Neural cell (in vitro differentiated cells): ENCODE results near the gene CLCN1. TPM values are rescaled to one million over a fixed set of nuclear protein-coding genes. Genes with fewer than 3 reads are reported as not detected.

Experiments used
- H2AFZ ChIP-seq: fragments of 200-600, 300-800 bp; sonication (generic), shearing (Covaris generic); 2 replicates; pipeline ENCODE4 v1.6.0; 2014; ENCODE audit warnings: low read depth, mild to moderate bottlenecking, antibody characterized with exemption, low read length, moderate library complexity
- H3F3A ChIP-seq: fragments of 200-600 bp; shearing (Covaris generic); 2 replicates; pipeline ENCODE4 v1.6.1; 2016; ENCODE audit warnings: mild to moderate bottlenecking, moderate library complexity, mixed read lengths, antibody characterized with exemption, low read length; ENCODE audit not compliant: insufficient read depth, poor library complexity, severe bottlenecking
- H3K27ac ChIP-seq: fragments of 200-600, 300-800 bp; sonication (generic), shearing (Covaris generic); 2 replicates; pipeline ENCODE4 v1.5.1; 2014; ENCODE audit warnings: mild to moderate bottlenecking, low read length, moderate library complexity
- H3K27me3 ChIP-seq: fragments of 300-800, 200-600 bp; sonication (generic), shearing (Covaris generic); 2 replicates; pipeline ENCODE4 v1.6.0; 2014; ENCODE audit warnings: mild to moderate bottlenecking, low read depth, low read length, moderate library complexity; ENCODE audit not compliant: insufficient read depth
- H3K36me3 ChIP-seq: fragments of 300-800, 200-600 bp; sonication (generic), shearing (Covaris generic); 2 replicates; pipeline ENCODE4 v1.5.1; 2014; ENCODE audit warnings: mild to moderate bottlenecking, antibody characterized with exemption, low read length, moderate library complexity; ENCODE audit not compliant: insufficient read depth
- H3K4me2 ChIP-seq: fragments of 300-800, 200-600 bp; sonication (generic), shearing (Covaris generic); 2 replicates; pipeline ENCODE4 v1.6.0; 2014; ENCODE audit warnings: mild to moderate bottlenecking, low read length
- H3K4me3 ChIP-seq: fragments of 300-800, 200-600 bp; sonication (generic), shearing (Covaris generic); 2 replicates; pipeline ENCODE4 v1.5.1; 2014; ENCODE audit warnings: mild to moderate bottlenecking, low read length, moderate library complexity
- H3K79me2 ChIP-seq: fragments of 200-600 bp; shearing (Covaris generic); replicated peaks from 2 replicates; pipeline ENCODE4 v1.6.0; 2014; ENCODE audit warnings: mild to moderate bottlenecking, low read length, moderate library complexity; ENCODE audit not compliant: insufficient read depth
- H3K9ac ChIP-seq: fragments of 300-800, 200-600 bp; sonication (generic), shearing (Covaris generic); 2 replicates; pipeline ENCODE4 v1.6.1; 2016; ENCODE audit warnings: mild to moderate bottlenecking, low read length, mixed read lengths
- H3K9me2 ChIP-seq: fragments of 200-600 bp; shearing (Covaris generic); 2 replicates; pipeline ENCODE4 v1.6.1; 2016; ENCODE audit warnings: mild to moderate bottlenecking, low read length, mixed read lengths; ENCODE audit not compliant: insufficient read depth
- H3K9me3 ChIP-seq: fragments of 200-600, 300-800 bp; sonication (generic), shearing (Covaris generic); 2 replicates; pipeline ENCODE4 v1.6.1; 2016; ENCODE audit warnings: mild to moderate bottlenecking, mixed run types, low read length, moderate library complexity, mixed read lengths
- H4K20me1 ChIP-seq: fragments of 200-600 bp; shearing (Covaris generic); 2 replicates; pipeline ENCODE4 v1.6.1; 2016; ENCODE audit warnings: mild to moderate bottlenecking, mixed run types; ENCODE audit not compliant: insufficient read depth
- EP300 ChIP-seq: fragments of 450-650 bp; conservative IDR thresholded peaks from 2 replicates; pipeline ENCODE4 v1.6.1; 2014; ENCODE audit warnings: antibody characterized with exemption, mild to moderate bottlenecking, moderate library complexity; ENCODE audit not compliant: poor library complexity, severe bottlenecking
- EZH2 ChIP-seq: fragments of 200-600, 300-800 bp; shearing (Covaris generic), sonication (generic); IDR thresholded peaks from 2 replicates; pipeline ENCODE4 v1.6.1; 2014; ENCODE audit warnings: antibody characterized with exemption, low read length, borderline replicate concordance, mild to moderate bottlenecking; ENCODE audit not compliant: insufficient read depth, poor library complexity, severe bottlenecking
- MXI1 ChIP-seq: fragments of 450-650 bp; conservative IDR thresholded peaks from 2 replicates; pipeline ENCODE4 v1.6.1; 2014; ENCODE audit warnings: antibody characterized with exemption, mild to moderate bottlenecking; ENCODE audit not compliant: poor library complexity, severe bottlenecking
- POLR2AphosphoS5 ChIP-seq: IDR thresholded peaks from 2 replicates; pipeline ENCODE4 v1.6.1; 2012
- RAD21 ChIP-seq: fragments of 450-650 bp; conservative IDR thresholded peaks from 2 replicates; pipeline ENCODE4 v1.6.1; 2014; ENCODE audit warnings: antibody characterized with exemption, mild to moderate bottlenecking, moderate library complexity
- SMC3 ChIP-seq: fragments of 450-650 bp; conservative IDR thresholded peaks from 2 replicates; pipeline ENCODE4 v1.6.1; 2014; ENCODE audit warnings: antibody characterized with exemption, mild to moderate bottlenecking, moderate library complexity; ENCODE audit not compliant: poor library complexity
- TAF1 ChIP-seq: IDR thresholded peaks from 2 replicates; pipeline ENCODE4 v1.6.1; 2012; ENCODE audit warnings: low read depth
- polyA plus RNA-seq: library from polyadenylated mRNA; depleted of rRNA; stranded (reverse); fragments of >200 nt; gene quantifications from 2 replicates; pipeline ENCODE4 v1.2.3, GENCODE V29; 2014
- TF ChIP-seq, protein P1 (sequence below): IDR thresholded peaks from 2 replicates; pipeline ENCODE4 v1.6.1; 2012; ENCODE audit warnings: borderline replicate concordance
- TF ChIP-seq, protein P2 (sequence below): fragments of 450-650 bp; IDR thresholded peaks from 2 replicates; pipeline ENCODE4 v1.5.1; 2014; ENCODE audit warnings: antibody characterized with exemption, mild to moderate bottlenecking, moderate library complexity; ENCODE audit not compliant: poor library complexity, severe bottlenecking

Gene CLCN1
- polyA plus RNA-seq, 1 donor from 2014 or later, result not detected

DNA sequence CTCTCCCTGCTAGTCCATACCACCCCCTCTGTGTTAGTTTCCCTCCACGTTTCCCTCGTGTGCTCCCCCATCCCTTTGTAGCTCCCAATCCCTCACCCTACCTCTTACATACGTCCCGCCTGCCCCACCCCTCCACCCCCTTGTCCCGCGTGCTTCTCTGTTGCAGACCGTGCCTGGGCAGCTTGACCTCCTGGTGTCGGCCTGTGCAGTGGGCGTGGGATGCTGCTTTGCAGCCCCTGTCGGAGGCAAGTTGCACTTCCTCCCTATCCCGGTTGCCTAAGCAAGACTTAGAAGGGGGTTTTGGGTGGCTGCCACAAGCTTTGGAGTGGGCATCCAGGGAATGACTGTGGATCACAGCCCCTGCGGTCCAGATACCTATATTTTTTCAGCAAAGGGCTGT lies 7.7 kb downstream of the CLCN1 start:
- Histone ChIP-seq H3K27me3 (no peaks in the 10 kb centered on the region), H3K9me2 (no peaks in the 10 kb centered on the region), H3K4me2 (no peak overlapping the region), H3K36me3 (no peaks in the 10 kb centered on the region), H3K79me2 (no peaks in the 10 kb centered on the region), H3F3A (no peaks in the 10 kb centered on the region), H3K27ac (no peak overlapping the region), H3K4me3 (no peak overlapping the region), H4K20me1 (no peaks in the 10 kb centered on the region), H2AFZ (no peak overlapping the region), H3K9me3 (no peaks in the 10 kb centered on the region), H3K9ac (no peak overlapping the region)
- TF ChIP-seq RAD21 (no peak), TAF1 (no peak), MXI1 (no peak), EZH2 (no peak), EP300 (no peak), SMC3 (no peak), POLR2AphosphoS5 (no peak)
- TF ChIP-seq, protein P1, sequence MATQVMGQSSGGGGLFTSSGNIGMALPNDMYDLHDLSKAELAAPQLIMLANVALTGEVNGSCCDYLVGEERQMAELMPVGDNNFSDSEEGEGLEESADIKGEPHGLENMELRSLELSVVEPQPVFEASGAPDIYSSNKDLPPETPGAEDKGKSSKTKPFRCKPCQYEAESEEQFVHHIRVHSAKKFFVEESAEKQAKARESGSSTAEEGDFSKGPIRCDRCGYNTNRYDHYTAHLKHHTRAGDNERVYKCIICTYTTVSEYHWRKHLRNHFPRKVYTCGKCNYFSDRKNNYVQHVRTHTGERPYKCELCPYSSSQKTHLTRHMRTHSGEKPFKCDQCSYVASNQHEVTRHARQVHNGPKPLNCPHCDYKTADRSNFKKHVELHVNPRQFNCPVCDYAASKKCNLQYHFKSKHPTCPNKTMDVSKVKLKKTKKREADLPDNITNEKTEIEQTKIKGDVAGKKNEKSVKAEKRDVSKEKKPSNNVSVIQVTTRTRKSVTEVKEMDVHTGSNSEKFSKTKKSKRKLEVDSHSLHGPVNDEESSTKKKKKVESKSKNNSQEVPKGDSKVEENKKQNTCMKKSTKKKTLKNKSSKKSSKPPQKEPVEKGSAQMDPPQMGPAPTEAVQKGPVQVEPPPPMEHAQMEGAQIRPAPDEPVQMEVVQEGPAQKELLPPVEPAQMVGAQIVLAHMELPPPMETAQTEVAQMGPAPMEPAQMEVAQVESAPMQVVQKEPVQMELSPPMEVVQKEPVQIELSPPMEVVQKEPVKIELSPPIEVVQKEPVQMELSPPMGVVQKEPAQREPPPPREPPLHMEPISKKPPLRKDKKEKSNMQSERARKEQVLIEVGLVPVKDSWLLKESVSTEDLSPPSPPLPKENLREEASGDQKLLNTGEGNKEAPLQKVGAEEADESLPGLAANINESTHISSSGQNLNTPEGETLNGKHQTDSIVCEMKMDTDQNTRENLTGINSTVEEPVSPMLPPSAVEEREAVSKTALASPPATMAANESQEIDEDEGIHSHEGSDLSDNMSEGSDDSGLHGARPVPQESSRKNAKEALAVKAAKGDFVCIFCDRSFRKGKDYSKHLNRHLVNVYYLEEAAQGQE, result no peak
- TF ChIP-seq, protein P2, sequence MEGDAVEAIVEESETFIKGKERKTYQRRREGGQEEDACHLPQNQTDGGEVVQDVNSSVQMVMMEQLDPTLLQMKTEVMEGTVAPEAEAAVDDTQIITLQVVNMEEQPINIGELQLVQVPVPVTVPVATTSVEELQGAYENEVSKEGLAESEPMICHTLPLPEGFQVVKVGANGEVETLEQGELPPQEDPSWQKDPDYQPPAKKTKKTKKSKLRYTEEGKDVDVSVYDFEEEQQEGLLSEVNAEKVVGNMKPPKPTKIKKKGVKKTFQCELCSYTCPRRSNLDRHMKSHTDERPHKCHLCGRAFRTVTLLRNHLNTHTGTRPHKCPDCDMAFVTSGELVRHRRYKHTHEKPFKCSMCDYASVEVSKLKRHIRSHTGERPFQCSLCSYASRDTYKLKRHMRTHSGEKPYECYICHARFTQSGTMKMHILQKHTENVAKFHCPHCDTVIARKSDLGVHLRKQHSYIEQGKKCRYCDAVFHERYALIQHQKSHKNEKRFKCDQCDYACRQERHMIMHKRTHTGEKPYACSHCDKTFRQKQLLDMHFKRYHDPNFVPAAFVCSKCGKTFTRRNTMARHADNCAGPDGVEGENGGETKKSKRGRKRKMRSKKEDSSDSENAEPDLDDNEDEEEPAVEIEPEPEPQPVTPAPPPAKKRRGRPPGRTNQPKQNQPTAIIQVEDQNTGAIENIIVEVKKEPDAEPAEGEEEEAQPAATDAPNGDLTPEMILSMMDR, result no peak

DNA sequence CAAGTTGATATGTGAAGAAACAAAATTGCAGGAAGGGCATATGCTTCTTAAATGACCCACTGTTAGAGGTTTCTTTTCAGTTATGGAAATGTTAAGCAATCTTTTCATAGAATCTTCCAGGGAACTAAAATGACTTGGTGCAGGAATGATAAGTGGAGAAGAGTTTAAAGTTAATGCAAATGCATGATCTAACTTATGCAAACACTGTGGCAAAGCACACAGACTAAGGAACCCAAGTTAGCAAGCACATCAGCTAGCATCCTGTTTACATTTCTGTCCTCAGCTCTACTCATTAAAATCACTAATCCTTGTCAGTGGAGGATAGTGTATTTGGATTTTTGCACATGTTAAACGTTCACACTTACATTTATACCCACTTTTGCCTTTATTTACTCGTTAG lies 9.3 kb downstream of the CLCN1 start:
- no peak overlapping the region for H3K4me2 ChIP-seq
- H3K79me2 ChIP-seq, result no peaks in the 10 kb centered on the region
- H3K9ac ChIP-seq, result no peak overlapping the region
- no peaks in the 10 kb centered on the region for H3K9me3 ChIP-seq
- H3K36me3 ChIP-seq, result no peaks in the 10 kb centered on the region
- H3K9me2 ChIP-seq, result no peaks in the 10 kb centered on the region
- H3K27me3 ChIP-seq, result no peaks in the 10 kb centered on the region
- TF ChIP-seq EP300, result no peak
- TF ChIP-seq MXI1, result no peak
- no peak for TF ChIP-seq RAD21
- no peak for TF ChIP-seq EZH2
- TF ChIP-seq POLR2AphosphoS5, result no peak
- TF ChIP-seq, protein P1, result no peak
- TF ChIP-seq, protein P2, result no peak
- TF ChIP-seq SMC3, result no peak
- no peak for TF ChIP-seq TAF1
- H4K20me1 ChIP-seq, result no peaks in the 10 kb centered on the region
- no peak overlapping the region for H2AFZ ChIP-seq
- no peaks in the 10 kb centered on the region for H3F3A ChIP-seq
- H3K4me3 ChIP-seq, result no peak overlapping the region
- no peak overlapping the region for H3K27ac ChIP-seq
